ENCODE results near the gene CNBD2. TPM values are rescaled to one million over a fixed set of nuclear protein-coding genes. Genes with fewer than 3 reads are reported as not detected.

Gene CNBD2
- total and polyA plus RNA-seq, 12 donors, result 2.1 to 18.0 (median 3.2) TPM

Other genes starting within 250 kb of the CNBD2 start
- 100 to 1,000 TPM; 110 to 170 (median 124) TPM for gene RBM39, start 226.3 kb upstream of the CNBD2 start, total RNA-seq
- gene RBM39, start 226.3 kb upstream of the CNBD2 start, polyA plus RNA-seq, result 100 to 1,000 TPM in 1 of 2 donors, 10 to 100 TPM in 1; 98.8 to 412 TPM
- 10 to 100 TPM; 31.9 to 44.7 (median 37.8) TPM for gene PHF20, start 196.6 kb upstream of the CNBD2 start, total RNA-seq
- 10 to 100 TPM; 23.4 to 34.1 TPM for gene PHF20, start 196.6 kb upstream of the CNBD2 start, polyA plus RNA-seq
- 10 to 100 TPM; 29.9 to 55.8 (median 39.9) TPM for gene SCAND1, start 14.1 kb upstream of the CNBD2 start, total RNA-seq
- 100 to 1,000 TPM; 115 to 217 TPM for gene SCAND1, start 14.1 kb upstream of the CNBD2 start, polyA plus RNA-seq
- 10 to 100 TPM; 11.1 to 21.7 (median 16.9) TPM for gene EPB41L1, start 186.2 kb downstream of the CNBD2 start, total RNA-seq
- 1 to 10 TPM; 7.5 to 8.0 TPM for gene EPB41L1, start 186.2 kb downstream of the CNBD2 start, polyA plus RNA-seq